Cerebellar nuclear complex (tissue), 1 donor: ENCODE results near the gene PSTPIP1.
"Not testable (repeated sequence)": the region's sequence is repeated elsewhere in the genome, so short reads cannot be mapped to it uniquely, and the experiment has no call there.

Source experiments
- DNase-seq, 2 experiments: peaks; one replicate each; lab custom pipeline; 2025; lab: John Stamatoyannopoulos, UW

The PSTPIP1 gene

GRCh38 chr15:76994971-76995945 is at the start of gene PSTPIP1:
TSS of gene PSTPIP1 (plus strand) at chr15:76995126. CDS start at chr15:76995574, 448 bp downstream.
- peak in 1 of 2 experiments; percentile 5 for DNase-seq

DNA sequence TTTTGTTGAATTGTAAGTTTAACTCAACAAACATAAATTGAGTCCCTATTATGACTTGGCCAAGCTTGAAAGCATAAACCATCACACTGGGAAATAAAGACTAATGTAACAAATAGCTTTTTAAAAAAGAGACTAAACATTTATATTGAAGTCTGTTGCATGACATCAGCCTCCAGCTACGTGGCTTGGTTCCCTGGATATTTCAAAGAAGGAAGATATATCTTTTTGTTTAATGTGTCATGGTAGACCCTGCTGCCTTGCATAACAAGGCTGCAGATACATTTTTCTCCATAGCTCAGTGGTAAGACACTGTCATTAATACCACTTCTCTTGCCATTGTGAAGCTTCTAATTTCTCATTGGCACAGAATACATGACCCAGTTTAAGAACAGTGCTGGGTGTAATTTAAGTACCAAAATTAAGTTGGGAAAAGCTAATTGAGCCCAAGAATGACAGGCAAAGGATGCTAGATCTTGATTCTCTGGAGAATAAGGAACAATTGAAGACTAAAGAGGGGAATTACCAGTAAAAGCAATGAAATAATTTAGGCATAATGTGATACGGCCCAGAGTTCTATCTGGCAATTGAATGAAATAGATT is 49.3 kb upstream of the PSTPIP1 start:
- DNase-seq, result no peak

DNA sequence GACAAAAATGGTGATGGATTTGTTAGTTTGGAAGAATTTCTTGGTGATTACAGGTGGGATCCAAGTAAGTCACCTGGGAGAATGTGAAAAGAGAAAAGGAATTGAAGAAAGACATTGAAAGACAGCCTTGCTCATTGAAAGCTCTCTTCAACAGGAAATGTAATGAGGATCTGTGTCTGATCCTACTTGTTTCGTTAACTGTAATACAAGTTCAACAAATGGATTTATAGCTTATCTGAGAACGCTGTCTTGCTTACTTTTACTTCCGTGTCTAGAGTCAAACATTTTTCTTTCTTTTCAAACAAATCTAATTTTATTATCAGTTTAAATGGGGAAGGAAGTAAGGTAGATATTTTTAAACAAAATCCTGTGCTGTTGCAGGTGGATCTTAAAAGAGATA is 47.5 kb upstream of the PSTPIP1 start:
- no peak for DNase-seq

GRCh38 chr15:76951220-76951619 is 43.7 kb upstream of the PSTPIP1 start:
- DNase-seq, result no peak

DNA sequence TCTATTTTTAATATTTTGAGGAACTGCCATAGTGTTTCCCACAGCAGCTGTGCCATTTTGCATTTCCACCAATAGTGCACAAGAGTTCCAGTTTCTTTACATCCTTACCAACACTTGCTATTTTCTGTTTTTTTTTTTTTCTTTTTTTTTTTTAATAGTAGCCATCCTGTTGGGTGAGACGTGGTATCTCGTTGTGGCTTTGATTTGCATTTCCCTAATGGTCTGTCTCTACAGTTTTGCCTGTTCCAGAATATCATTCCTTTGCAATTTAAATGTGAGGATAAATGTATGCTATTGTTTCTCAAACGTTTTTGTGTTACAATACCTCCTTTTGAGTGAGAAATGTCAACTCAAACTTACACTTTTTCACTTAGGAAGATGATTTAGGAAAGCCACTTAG is 41.0 kb upstream of the PSTPIP1 start:
- no peak for DNase-seq

- no peak for DNase-seq
These were observed 40.2 kb upstream of the PSTPIP1 start for GRCh38 chr15:76954744-76955143.

- no peak for DNase-seq
These were observed 33.5 kb upstream of the PSTPIP1 start for GRCh38 chr15:76961268-76962011.

DNA sequence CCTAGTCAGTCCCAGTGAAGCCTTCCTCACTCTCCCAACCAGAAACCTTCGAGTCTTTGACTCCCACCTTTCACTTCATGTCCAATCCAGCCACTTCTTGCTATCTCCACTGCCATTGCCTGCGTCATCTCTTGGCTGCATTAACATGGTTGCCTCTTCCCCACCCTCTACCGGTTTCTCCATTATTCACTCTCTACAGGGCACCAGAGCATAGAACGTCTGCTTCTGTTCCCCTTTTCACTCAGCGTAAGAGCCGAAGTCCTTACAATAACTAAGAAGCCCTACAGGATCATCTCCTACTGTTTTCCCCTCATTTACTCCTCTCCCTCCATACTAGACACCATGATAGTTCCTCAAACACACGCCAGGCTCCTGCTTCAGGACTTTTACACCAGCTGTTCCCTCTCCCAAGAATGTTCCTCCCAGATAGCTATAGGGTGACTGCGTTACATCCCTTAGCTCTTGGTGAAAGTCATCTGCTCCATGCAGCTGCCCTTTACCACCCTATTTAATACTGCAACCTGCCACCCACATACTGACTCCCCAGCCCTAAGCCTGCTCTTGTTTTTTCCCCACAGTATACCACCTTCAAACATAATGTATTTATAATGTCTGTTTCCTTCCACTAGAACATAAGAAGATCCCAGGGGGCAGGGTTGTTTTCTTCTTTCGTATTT is 32.5 kb upstream of the PSTPIP1 start:
- no peak for DNase-seq

DNA sequence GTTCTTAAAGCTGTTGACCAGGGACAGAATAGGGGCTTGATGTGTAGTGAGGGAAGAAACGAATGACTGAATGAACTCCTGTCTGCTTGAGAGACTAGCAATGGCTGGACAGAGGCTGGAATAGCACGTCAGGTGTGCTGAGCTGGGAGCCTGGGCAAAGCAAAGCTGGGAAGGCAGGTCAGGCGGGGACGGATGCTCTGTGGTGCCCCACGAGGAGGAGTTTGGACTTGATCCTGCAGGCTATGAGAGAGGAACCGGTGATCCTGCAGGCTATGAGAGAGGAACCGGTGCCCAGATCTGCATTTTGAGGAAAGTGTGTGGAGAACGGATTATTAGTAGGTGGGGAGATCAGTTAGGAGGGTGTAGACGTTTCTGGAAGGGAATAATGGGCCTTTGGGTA is 31.3 kb upstream of the PSTPIP1 start:
- no peak for DNase-seq

DNA sequence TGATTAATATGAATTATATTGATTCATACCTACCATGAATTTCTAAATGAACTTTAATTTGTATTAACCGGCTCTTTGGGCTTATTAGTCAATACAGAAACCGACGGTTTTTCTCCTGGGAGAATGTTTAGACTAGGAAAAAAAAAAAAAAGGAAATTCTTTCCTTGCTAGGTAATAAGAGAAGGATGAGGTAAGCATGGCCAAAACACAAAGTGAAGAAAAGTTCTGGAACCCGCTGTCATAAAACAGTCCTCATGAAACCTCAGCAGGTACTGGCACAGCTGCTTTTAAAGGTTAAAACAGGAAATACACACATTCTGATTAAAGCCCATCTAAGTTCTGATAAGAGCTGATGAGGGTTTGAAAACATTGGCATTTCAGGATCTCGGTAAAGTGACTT is 30.8 kb upstream of the PSTPIP1 start:
- no peak for DNase-seq

DNA sequence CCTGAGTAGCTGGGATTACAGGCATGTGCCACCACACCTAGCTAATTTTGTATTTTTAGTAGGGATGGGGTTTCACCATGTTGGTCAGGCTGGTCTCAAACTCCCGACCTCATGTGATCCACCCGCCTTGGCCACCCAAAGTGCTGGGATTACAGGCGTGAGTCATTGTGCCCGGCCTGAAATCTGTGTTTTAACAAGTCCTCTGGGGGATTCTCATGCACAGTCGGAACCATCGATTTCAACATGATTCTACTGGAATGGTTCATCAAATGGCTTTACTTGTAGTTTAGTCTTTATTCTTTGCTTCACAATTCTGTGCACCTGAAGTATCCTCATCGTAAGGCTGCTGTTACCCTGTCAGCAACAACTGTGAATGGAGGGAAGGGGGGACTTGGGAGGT is 28.9 kb upstream of the PSTPIP1 start:
- DNase-seq, result not testable (repeated sequence)

- no peak for DNase-seq
These were observed 27.9 kb upstream of the PSTPIP1 start for GRCh38 chr15:76967067-76967466.

GRCh38 chr15:76968306-76968705 is 26.6 kb upstream of the PSTPIP1 start:
- no peak for DNase-seq

GRCh38 chr15:76972389-76973361 is 22.3 kb upstream of the PSTPIP1 start:
- no peak for DNase-seq

DNA sequence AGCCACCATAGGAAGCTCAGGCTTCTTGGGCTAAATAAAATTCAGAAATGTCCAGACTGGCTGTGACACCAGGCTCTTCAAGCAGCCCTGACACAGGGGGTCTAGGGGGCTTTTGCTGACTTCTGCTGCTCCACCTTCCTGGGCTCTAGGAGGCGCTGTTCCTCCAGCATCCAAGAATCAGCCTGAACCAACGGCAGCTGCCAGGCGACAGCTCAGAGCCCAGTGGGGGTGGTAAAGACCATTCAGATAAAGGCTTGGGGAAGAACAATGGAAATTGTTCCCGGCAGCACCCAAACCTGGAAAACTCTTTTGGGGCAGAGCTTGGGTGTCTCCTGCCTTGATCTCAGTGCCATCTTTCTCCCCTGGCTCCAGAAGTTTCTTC is 21.6 kb upstream of the PSTPIP1 start:
- no peak for DNase-seq

DNA sequence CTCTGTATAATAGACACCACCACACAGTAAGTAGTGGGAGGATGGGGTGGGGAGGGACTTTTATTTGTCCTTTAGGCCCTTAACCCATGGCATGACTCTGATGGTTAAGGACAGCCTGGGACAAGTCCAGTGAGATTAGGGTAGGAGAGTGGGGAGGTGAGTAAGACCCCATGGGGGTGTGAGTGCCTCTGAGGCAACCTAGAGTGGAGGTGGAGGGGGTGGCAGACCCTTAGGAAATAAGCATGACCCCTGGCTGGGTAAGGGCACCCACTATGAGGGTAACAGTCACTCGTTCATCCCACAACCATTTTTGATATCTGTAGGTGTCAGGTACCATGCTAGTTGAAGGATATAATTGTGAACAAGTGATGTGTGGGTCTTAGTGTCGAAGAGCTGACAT is 21.0 kb upstream of the PSTPIP1 start:
- DNase-seq, result no peak

- DNase-seq, result no peak
These were observed 20.4 kb upstream of the PSTPIP1 start for GRCh38 chr15:76974456-76975036.

DNA sequence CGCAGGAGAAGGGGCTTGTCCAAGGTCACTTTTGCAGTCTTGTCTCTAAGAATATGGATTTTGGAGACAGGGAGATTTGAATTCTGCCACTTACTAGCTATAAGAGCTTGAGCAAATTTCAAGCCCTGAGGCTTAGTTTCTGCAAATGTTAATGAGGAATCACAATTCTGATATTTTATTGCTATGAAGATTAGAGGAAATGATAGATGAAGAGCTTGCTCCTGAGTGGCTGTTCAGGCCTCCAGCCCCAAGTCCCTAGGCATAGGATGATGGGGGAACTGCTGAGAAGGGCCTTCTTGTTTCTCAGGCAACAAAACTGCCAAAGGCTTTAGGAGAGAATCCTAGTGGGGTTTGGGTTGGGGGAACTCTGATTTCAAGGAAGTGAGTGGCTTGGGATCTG is 18.8 kb upstream of the PSTPIP1 start:
- no peak for DNase-seq

GRCh38 chr15:76976572-76977270 is 18.2 kb upstream of the PSTPIP1 start:
- no peak for DNase-seq
